Activated CD4-positive, alpha-beta T cell treated with anti-CD3 and anti-CD28 coated beads, Interleukin-2, Interleukin-4, amounts not matched to agents 100 ng/mL and 50 ng/mL, durations not matched to agents 16 hours and 8 hours (primary cell): ENCODE measurements around the gene VAPB.
"Not testable (repeated sequence)": the region's sequence is repeated elsewhere in the genome, so short reads cannot be mapped to it uniquely, and the experiment has no call there.

Experiments used
- DNase-seq: peaks from one replicate; pipeline ENCODE4 v3.0.0-alpha.2; 2020; ENCODE audit warnings: low spot score

The VAPB gene

DNA sequence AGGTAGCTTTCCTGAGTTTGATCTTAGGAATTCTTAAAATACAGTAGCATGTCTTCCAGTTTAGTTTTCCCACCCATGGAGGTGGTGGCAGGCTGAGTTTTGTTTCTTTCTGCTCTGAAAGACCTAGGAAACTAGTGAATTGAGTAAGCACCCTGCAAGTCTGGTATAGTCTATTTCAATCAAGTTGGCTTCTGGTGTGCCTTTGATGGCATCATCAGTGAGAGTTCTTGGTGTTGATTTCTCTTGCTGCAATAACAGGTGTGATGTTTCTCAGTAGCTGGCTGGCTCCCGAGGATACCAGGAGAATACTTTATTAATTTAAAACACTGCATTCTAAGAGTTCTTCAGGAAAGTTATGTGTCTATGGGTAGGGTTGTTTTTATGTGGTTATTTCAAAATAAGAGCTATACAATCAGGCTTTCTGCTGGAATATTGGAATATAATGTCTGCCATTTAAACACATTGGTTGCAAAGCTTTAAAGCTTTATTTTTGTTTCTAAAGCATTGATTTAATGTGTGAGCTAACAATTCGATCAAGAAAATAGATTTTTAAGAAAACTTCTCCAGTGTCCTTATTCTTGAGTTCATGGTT lies 19.0 kb downstream of the VAPB start:
- DNase-seq, result peak; percentile 68

DNA sequence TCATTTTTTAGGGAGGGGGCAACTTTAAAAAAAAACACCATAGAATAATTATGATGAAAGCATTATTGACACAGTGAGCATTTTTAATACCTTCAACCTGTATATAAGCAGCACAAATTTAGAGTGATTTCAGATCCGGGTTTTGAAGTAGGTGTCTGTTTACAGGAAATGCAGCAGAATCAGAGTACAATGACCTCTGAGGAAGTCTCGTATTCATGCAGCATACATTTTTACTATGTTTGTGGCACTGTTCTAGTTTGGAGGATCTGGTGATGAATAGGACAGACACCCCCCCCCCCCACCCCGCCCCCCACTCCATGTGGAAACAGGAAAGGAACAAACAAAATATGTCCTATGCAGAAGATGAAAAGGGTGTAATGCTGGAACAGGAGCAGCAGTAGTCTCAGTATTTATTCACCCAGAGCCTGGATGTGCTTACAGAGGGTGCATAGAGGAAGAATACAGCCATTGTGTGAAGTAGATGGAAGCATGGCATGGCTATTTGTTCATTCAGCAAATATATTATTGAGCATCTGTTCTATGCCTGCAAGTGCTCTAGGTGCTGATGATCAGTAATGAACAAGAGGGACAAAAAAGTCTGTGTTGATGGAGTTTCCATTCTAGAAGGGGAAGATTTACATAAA lies 19.7 kb downstream of the VAPB start:
- DNase-seq, result peak; percentile 30

DNA sequence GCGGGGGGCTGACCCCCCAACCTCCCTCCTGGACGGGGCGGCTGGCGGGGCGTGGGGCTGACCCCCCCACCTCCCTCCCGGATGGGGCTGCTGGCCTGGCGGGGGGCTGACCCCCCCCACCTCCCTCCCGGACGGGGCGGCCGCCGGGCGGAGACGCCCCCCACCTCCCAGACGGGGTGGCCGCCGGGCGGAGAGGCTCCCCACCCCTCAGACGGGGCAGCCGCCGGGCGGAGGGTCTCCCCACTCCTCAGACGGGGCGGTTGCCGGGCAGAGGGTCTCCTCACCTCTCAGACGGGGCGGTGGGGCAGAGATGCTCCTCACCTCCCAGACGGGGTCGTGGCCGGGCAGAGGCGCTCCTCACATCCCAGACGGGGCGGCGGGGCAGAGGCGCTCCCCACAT lies 25.2 kb downstream of the VAPB start:
- not testable (repeated sequence) for DNase-seq

DNA sequence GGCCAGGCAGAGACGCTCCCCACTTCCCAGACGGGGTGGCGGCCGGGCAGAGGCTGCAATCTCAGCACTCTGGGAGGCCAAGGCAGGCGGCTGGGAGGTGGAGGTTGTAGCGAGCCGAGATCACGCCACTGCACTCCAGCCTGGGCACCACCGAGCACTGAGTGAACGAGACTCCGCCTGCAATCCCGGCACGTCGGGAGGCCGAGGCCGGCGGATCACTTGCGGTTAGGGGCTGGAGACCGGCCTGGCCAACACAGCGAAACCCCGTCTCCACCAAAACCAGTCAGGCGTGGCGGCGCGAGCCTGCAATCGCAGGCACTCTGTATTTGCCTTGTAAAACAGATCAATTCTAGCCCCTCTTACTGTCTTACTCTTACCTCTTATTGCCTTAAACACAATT lies 25.8 kb downstream of the VAPB start:
- DNase-seq, result not testable (repeated sequence)

DNA sequence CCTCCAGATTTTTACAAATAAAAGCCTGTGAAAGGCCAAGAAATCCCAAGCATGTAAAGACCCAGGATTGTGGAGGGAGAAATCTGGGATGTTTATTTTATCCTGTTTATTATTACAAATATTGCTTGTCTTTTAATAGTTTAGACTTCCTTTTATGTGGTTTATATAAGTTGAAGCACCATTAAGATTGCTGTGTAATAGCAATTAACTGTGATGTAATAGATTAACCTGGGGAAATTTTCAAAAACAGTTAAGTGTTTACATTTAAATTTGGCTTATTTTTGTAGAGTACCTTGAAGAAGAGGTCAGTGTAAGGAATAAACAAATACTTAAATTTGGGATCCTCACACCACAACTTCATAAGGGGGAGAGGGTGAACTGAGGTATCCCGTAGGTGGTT lies 27.0 kb downstream of the VAPB start:
- DNase-seq, result no peak

DNA sequence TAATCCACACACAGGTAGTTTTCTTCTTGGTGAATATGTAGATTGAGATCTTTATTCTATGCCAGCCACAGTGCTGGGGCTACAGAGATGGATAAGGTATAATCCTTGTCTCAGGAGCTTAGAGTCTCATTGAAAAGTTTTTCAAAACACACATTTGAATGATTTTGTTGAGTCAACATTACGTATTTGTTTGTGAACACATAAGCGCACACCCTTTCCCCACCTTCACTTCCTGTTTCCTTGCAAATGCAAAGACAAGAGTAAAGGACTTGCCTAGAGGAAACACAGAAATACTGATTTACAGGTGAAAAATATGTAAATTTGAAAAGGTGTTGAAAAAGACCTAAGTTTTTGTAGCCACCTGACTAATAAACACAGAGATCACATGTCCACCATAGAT lies 27.8 kb downstream of the VAPB start:
- DNase-seq, result no peak

DNA sequence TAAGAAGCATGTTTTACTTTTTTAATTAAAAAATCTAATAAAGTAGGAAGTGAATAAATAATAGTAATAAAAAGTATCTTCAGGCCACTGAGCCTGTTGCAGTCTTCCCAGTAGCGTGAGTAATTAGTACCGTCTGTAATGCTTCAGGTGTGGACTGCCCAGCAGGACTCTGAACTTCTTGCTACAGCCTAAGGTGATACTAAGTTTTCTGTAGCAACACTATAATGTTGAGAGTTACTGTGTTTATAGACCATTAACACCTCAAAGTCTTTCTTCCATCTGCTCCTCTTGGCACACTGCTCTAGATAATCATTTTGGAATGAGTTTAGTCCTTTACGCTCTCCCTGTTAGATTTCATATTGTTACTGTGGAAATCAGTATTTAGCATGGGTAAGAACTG lies 28.4 kb downstream of the VAPB start:
- DNase-seq, result no peak

DNA sequence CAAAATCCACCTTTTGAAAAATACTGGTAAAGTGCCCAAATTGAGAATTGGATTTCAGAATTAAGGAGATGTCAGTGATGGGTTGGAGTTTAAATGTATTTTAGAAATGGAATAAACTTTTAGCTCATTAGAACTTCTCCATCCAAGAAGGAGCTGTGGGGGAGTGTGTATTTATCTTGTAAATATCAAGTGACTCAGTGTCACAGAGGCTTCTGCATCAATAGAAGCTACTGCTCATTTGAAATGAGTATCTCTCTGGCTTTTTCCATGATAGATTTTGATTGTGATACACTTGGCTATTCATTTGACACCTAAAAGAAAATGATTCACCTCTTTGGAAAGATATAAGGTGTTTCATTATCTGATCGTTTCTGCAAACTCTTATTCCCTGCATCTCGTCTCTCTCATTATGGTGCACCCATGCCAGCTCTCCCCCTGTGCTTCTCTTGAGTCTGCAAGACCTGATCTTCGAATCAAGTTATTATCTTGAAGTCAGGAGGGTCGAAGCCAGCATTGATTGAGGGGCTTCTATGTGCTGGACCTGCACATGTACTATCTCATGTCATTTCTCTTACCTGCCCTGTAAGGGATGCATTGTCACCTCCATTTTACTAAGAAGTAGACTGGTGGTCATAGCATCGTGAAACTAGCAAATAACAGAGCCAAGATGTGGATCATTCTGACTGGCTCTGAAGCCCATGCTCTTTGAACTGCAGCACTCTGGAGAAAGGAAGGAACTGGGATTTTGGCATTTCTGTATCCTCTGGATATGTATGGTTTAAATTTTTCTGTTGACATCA lies 30.1 kb downstream of the VAPB start:
- no peak for DNase-seq

DNA sequence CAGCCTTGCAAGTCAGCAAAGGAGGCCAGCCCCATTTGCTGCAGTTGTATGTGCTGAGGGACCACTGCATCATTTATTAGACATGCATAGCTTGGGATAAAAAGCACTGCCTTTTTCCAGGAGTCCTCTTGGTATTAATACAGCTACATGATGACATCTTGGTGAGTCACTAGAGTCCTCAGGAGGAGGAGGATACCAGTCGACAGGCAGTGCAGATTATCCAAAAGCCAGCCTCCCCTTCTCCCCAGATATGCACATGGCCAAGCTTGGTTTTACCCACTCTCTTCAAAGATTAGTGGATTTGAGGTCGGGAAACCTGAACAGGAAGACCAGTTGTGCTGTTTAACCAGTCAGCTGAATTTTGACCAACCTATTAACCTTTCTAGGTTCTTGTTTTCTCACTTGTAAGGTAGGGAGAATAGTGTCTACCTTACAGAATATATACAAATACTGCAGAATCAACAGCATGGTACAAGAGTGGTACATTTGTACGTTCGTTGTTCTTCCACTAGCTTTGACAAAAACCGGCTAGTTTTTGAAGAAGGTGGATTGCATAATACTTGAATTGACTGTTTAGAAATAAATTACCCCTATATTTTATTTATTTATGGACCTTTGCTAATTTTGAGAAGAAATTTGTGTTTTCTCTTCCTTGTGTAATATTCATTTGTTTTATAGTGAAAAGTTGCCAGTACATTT lies 31.9 kb downstream of the VAPB start:
- DNase-seq, result no peak

DNA sequence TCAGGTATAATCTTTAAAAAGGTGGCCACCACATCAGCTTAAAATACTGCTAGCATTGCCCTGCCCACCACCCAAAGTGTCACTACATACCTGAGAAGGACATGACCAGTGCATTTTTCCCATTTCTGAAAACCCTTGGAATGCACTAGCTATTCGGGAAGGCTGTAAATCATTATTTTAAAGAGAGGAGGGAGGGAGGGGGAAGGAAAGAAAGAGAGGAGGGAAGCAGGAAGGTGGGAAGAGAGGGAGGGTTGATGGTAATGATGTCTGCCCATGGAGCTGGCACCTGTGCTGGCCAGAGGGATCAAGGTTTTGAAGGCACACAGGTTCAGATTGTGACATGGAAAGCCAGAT lies 32.4 kb downstream of the VAPB start:
- no peak for DNase-seq

DNA sequence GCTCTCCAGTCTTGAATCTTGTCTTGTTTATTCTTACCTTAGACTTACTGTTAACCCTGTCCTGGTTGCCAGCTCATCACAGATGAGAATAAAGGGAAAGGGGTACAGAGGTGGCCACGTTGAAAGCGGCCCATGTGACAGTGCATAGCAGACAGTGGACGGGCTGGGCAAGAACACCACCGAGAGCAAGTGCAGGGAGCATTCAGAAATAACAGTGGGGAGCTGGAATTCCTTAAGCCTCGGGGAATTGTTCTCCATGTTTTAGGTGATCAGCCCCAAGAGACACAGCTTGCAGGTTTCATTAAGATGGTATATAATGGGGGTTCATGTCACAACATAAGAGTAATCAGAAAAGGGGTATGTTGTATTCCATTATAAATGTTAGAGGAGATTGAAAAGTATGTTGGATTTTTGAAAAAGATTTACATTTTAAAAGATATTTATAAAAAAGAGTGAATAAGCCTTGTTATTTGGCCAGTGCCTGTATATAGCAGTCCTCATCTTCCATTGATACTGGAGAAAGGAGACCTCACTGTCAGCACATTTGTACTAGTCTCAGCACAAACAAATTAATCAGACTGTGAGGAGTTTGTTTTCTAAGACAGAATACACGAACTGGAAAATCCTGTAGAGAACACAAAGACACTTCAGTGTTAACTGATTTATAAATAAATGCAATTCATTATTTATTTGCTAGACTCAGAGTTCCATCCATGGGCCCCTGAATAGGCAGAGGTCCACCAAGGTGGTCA lies 35.4 kb downstream of the VAPB start:
- DNase-seq, result no peak

DNA sequence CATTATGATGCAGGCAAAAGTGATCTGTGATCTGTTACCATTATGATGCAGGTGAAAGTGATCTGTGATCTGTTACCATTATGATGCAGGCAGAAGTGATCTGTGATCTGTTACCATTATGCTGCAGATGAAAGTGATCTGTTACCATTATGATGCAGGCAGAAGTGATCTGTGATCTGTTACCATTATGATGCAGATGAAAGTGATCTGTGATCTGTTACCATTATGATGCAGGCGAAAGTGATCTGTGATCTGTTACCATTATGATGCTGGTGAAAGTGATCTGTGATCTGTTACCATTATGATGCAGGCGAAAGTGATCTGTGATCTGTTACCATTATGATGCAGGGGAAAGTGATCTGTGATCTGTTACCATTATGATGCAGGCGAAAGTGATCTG lies 38.5 kb downstream of the VAPB start:
- DNase-seq, result not testable (repeated sequence)

DNA sequence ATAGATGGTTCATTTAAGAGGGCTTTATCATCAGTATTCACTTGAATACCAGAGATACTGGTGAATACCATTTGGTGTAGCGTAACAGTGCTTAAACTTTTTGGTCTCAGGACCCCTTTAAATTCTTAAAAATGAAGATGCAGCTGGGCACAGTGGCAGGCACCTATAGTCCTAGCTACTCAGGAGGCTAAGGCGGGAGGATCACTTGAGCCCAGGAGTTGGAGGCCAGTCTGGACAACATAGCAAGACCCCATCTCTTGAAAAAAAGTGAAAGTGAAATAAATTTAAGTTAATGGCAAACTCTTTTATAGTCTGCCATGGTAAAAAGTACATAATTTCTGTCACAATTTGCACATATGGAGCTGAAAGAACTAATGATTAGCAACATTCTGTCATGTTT lies 39.3 kb downstream of the VAPB start:
- no peak for DNase-seq

DNA sequence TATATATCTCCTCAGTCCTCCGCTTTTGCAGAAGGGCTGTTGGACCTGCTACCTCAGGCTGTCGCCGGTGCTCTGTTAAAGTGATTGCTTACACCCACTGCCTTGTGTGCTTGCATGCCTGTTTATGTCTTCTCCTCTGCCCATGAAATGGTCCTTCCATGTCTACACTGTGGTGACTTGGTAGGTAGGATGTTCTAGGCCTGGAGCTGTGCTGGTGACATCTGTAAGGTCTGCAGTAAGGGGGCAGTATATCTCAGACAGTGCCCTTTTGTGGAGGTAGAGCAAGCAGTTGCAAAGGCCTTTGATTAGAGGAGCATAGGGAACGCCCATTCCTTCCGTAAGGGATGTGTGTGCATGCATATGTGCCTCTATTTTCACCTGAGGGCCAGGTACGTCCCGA lies 40.3 kb downstream of the VAPB start:
- no peak for DNase-seq

DNA sequence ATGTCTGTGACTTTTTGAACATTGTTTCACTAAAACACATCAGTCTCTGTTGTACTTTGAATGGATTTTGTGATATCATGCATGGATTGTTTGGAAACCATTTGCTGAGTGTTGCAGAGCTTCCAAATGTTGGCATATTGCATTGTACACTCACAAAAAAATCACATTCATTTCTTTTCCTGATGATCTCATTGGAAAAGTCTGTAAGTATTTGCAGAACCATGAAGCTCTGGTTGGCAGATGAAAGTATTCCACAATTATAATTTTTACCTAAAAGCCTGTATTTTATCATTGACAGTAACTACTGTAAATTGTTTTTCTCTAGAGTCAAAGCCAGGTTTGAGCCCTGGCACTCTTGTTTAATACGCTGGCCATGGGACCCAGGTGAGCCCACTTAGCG lies 42.1 kb downstream of the VAPB start:
- no peak for DNase-seq

DNA sequence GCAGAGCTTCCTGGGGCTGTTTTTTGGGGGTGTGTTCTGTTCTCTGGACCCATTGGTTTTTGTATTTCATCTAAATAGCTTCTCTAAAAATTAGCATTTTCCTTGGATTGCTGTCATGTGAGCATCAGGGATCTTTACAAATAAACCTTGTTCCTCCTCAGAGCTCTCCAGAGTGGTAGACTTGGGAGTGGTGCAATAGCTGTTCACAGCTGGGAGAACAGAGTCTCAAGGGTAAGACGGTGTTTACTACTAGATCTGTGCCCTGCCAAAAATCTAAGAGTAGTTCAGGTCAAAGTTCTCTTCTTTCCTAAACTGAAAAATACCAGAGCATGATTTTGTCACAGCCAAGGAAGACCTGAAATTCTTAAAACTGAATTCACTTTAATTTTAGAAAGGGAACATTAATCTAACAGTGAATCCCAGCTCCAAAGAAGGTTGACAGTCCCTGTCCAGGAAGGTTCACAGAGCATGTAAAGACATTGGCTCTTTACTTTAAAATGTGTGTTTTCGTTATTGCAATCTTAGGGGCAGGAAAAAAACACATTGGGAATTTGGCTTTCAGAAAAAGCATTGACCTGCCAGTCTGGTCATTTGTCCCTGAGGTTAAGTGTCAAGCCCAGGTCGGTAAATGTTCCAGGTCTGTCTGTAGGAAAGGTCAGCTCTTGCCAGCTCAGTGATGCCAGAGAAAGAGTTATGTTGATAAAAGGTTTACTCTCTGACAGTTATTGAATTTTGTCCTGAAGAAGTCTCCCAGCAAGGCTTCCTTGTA lies 43.3 kb downstream of the VAPB start:
- no peak for DNase-seq

DNA sequence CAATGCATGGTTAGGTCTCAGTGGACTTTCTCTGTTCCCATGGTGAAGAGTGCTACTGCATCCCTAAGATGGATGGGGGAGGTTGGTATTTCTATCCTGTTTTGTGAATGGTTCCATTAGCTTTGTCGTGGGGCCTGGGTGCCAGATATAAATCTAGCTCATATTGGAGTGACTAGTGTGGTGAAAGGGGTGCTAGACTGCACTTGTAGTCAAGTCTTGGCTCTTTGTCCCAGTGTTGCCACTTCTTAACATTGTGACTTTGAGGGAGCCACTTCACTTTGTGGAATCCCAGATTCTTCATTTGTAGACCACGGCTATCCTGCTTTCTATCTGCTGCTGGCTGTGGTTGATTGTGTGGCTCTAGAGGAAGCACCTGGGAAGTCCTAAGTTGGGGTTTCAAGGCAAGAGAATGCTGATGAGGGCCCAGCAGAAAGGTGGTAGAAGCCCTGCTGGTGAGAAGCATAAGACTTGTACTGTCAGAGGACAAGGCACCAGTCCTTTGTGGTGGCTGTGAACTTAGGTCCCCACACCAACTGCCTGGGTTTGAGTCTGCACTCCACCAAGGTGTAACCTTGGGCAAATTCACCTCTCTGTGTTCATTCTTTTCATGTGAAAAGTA lies 44.1 kb downstream of the VAPB start:
- DNase-seq, result no peak

DNA sequence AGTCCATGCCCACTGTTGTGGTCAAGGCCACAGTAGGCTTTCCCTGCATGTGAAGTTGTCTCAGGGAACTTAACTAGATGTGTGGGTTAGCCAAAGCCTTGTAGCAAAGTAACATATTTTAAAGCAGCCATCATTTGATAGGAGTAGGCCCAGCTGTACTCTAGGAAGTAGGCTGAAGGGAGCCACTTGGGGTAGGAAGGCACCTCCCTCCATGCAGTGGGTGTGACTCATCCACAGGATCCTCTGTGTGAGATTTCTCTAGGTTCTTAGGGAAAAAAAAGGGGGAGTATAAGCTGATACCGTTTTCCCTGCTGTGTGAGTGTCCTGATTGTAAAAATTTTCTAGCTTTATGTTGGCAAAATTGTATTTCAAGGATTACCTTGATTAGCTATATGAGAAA lies 44.7 kb downstream of the VAPB start:
- DNase-seq, result no peak

DNA sequence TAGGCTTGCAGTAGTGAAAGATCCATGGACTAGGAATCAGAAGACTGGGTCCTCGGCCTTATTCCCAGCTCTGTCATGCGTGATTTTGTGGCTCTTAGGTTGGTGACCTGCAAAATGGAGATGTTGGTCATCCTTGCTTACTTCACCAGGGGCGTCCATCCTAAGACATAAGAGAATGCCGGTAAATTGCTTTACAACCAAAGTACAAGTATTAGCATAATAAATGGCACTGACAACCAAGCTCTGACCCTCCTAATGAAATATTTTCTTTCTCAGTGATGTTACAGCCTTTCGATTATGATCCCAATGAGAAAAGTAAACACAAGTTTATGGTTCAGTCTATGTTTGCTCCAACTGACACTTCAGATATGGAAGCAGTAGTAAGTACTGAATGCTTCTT lies 45.3 kb downstream of the VAPB start:
- no peak for DNase-seq

DNA sequence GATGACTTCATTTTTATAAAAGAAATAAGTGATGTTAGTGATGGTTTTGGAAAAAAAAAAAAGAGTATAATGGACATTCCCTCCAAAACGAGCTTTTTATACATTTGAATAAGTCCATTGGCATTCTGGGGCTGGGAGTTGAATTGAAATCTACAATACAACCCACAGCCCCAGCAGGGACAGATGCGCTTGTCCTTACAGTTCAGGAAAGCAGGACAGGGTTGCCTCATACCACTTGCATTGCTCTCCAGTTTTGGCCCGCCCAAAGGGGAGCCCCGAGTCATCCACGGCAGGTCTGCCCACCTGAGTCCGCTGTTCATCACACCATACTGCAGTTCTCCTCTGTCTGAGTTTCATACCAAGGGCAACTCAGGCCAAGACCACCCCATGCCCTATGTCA lies 46.2 kb downstream of the VAPB start:
- DNase-seq, result no peak
